HEK293 (cell line): Measurements from ENCODE around the gene STX10.

Source experiments
- GFI1B ChIP-seq: fragments of 450-650 bp; formaldehyde crosslinking; IDR thresholded peaks from 2 replicates; pipeline ENCODE4 v1.5.1; 2016; ENCODE audit warnings: missing biosample characterization, missing genetic modification characterization
- GLI2 ChIP-seq: fragments of 450-650 bp; formaldehyde crosslinking; IDR thresholded peaks from 2 replicates; pipeline ENCODE4; 2017; ENCODE audit warnings: missing biosample characterization, missing genetic modification characterization, low read depth, borderline replicate concordance
- GLI4 ChIP-seq: fragments of 450-650 bp; formaldehyde crosslinking; IDR thresholded peaks from 2 replicates; pipeline ENCODE4 v1.5.1; 2016; ENCODE audit warnings: missing biosample characterization, missing genetic modification characterization
- HOXA7 ChIP-seq: sonication (generic); formaldehyde crosslinking; IDR thresholded peaks from 2 replicates; pipeline ENCODE4 v1.8.1; 2022; ENCODE audit warnings: missing genetic modification reagents, borderline replicate concordance
- KLF7 ChIP-seq: fragments of 450-650 bp; formaldehyde crosslinking; IDR thresholded peaks from 2 replicates; pipeline ENCODE4 v1.5.1; 2016; ENCODE audit warnings: missing biosample characterization, missing genetic modification characterization, borderline replicate concordance
- PATZ1 ChIP-seq: fragments of 450-650 bp; formaldehyde crosslinking; IDR thresholded peaks from 2 replicates; pipeline ENCODE4 v1.5.1; 2016; ENCODE audit warnings: missing biosample characterization, missing genetic modification characterization
- REST ChIP-seq: fragments of 450-650 bp; formaldehyde crosslinking; IDR thresholded peaks from 2 replicates; pipeline ENCODE4 v1.5.1; 2016; ENCODE audit warnings: missing biosample characterization, missing genetic modification characterization
- SCRT1 ChIP-seq: fragments of 450-650 bp; formaldehyde crosslinking; IDR thresholded peaks from 2 replicates; pipeline ENCODE4 v1.5.1; 2016; ENCODE audit warnings: missing biosample characterization, missing genetic modification characterization, borderline replicate concordance
- SP7 ChIP-seq: fragments of 450-650 bp; formaldehyde crosslinking; IDR thresholded peaks from 2 replicates; pipeline ENCODE4 v1.5.1; 2016; ENCODE audit warnings: missing biosample characterization, missing genetic modification characterization
- ZBTB44 ChIP-seq: fragments of 450-650 bp; IDR thresholded peaks from 2 replicates; pipeline ENCODE4 v1.5.1; 2018; ENCODE audit warnings: missing biosample characterization, mild to moderate bottlenecking, missing genetic modification characterization
- ZBTB7A ChIP-seq: fragments of 450-650 bp; formaldehyde crosslinking; IDR thresholded peaks from 2 replicates; pipeline ENCODE4 v1.5.1; 2016; ENCODE audit warnings: low read depth, missing biosample characterization, missing genetic modification characterization
- ZEB2 ChIP-seq: fragments of 450-650 bp; formaldehyde crosslinking; IDR thresholded peaks from 2 replicates; pipeline ENCODE4 v1.5.1; 2016; ENCODE audit warnings: missing biosample characterization, missing genetic modification characterization
- ZFP41 ChIP-seq: fragments of 450-650 bp; formaldehyde crosslinking; IDR thresholded peaks from 2 replicates; pipeline ENCODE4 v1.5.1; 2016; ENCODE audit warnings: missing biosample characterization, missing genetic modification characterization, borderline replicate concordance
- ZNF121 ChIP-seq: fragments of 450-650 bp; formaldehyde crosslinking; IDR thresholded peaks from 2 replicates; pipeline ENCODE4 v1.5.1; 2016; ENCODE audit warnings: missing biosample characterization, missing genetic modification characterization
- ZNF16 ChIP-seq: fragments of 450-650 bp; formaldehyde crosslinking; IDR thresholded peaks from 2 replicates; pipeline ENCODE4 v1.5.1; 2016; ENCODE audit warnings: low read depth, missing biosample characterization, missing genetic modification characterization
- ZNF18 ChIP-seq: fragments of 450-650 bp; formaldehyde crosslinking; IDR thresholded peaks from 2 replicates; pipeline ENCODE4 v1.5.1; 2016; ENCODE audit warnings: missing biosample characterization, missing genetic modification characterization
- ZNF223 ChIP-seq: fragments of 450-650 bp; formaldehyde crosslinking; IDR thresholded peaks from 2 replicates; pipeline ENCODE4 v1.5.1; 2016; ENCODE audit warnings: missing biosample characterization, missing genetic modification characterization
- ZNF239 ChIP-seq: fragments of 450-650 bp; formaldehyde crosslinking; IDR thresholded peaks from 2 replicates; pipeline ENCODE4 v1.5.1; 2016; ENCODE audit warnings: missing biosample characterization, missing genetic modification characterization
- ZNF26 ChIP-seq: fragments of 450-650 bp; formaldehyde crosslinking; IDR thresholded peaks from 2 replicates; pipeline ENCODE4 v1.5.1; 2016; ENCODE audit warnings: missing biosample characterization, missing genetic modification characterization
- ZNF311 ChIP-seq: fragments of 450-650 bp; formaldehyde crosslinking; IDR thresholded peaks from 2 replicates; pipeline ENCODE4 v1.5.1; 2017; ENCODE audit warnings: missing biosample characterization, missing genetic modification characterization, borderline replicate concordance
- ZNF366 ChIP-seq: fragments of 450-650 bp; formaldehyde crosslinking; conservative IDR thresholded peaks from 2 replicates; pipeline ENCODE4 v1.5.1; 2016; ENCODE audit warnings: missing biosample characterization, missing genetic modification characterization
- ZNF37A ChIP-seq: fragments of 450-650 bp; IDR thresholded peaks from 2 replicates; pipeline ENCODE4 v1.5.1; 2018; ENCODE audit warnings: missing biosample characterization, missing genetic modification characterization
- ZNF548 ChIP-seq: fragments of 450-650 bp; formaldehyde crosslinking; IDR thresholded peaks from 2 replicates; pipeline ENCODE4 v1.5.1; 2016; ENCODE audit warnings: missing biosample characterization, missing genetic modification characterization
- ZNF555 ChIP-seq: fragments of 450-650 bp; formaldehyde crosslinking; conservative IDR thresholded peaks from 2 replicates; pipeline ENCODE4 v1.5.1; 2017; ENCODE audit warnings: missing biosample characterization, mild to moderate bottlenecking, missing genetic modification characterization, inconsistent platforms
- ZNF629 ChIP-seq: fragments of 450-650 bp; formaldehyde crosslinking; IDR thresholded peaks from 2 replicates; pipeline ENCODE4 v1.5.1; 2017; ENCODE audit warnings: missing biosample characterization, missing genetic modification characterization
- ZNF639 ChIP-seq: fragments of 450-650 bp; formaldehyde crosslinking; IDR thresholded peaks from 2 replicates; pipeline ENCODE4 v1.5.1; 2016; ENCODE audit warnings: missing biosample characterization, missing genetic modification characterization
- ZNF664 ChIP-seq: fragments of 450-650 bp; formaldehyde crosslinking; IDR thresholded peaks from 2 replicates; pipeline ENCODE4 v1.5.1; 2016; ENCODE audit warnings: missing biosample characterization, missing genetic modification characterization
- ZNF670 ChIP-seq: fragments of 450-650 bp; formaldehyde crosslinking; IDR thresholded peaks from 2 replicates; pipeline ENCODE4 v1.5.1; 2016; ENCODE audit warnings: missing biosample characterization, missing genetic modification characterization, low read depth

The STX10 gene

GRCh38 chr19:13151605-13152355 lies 1.6 kb upstream of the STX10 start (continued):
- TF ChIP-seq ZNF639 (tag by site-specific recombination) (no peak), KLF7 (tag by site-specific recombination) (no peak), ZNF664 (no peak), ZNF366 (tag by site-specific recombination) (peak; percentile 87), ZNF555 (tag by site-specific recombination) (no peak), ZFP41 (tag by site-specific recombination) (no peak), PATZ1 (tag by site-specific recombination) (peak; percentile 89), REST (tag by site-specific recombination) (0 out of 2 replicates have a peak, but pooled peaks have one; percentile 20), ZBTB44 (tag by site-specific recombination) (peak; percentile 26; the same call in 1 of the 2 replicates), ZNF548 (tag by site-specific recombination) (no peak), GLI2 (tag by site-specific recombination) (no peak), ZNF311 (tag by site-specific recombination) (no peak), SCRT1 (tag by site-specific recombination) (no peak), ZNF18 (no peak), ZNF670 (no peak), SP7 (tag by site-specific recombination) (peak; percentile 65), ZNF16 (no peak), GFI1B (tag by site-specific recombination) (no peak), ZNF121 (tag by site-specific recombination) (no peak), ZNF223 (tag by site-specific recombination) (no peak), ZEB2 (tag by site-specific recombination) (peak; percentile 62), ZNF26 (no peak), GLI4 (no peak), ZNF239 (tag by site-specific recombination) (no peak), HOXA7 (CRISPR knock-in tag) (no peak), ZNF629 (tag by site-specific recombination) (peak; percentile 98; the same call in 1 of the 2 replicates), ZNF37A (tag by site-specific recombination) (no peak), ZBTB7A (tag by site-specific recombination) (peak; percentile 54)
